CD4-positive, alpha-beta T cell treated with Interleukin-15 for 1 hour (primary cell): ENCODE results near the gene ASF1A.
A peak's percentile ranks its signal among the peaks of the same experiment; 100 is the strongest.
"Not testable (repeated sequence)": the region's sequence is repeated elsewhere in the genome, so short reads cannot be mapped to it uniquely, and the experiment has no call there.

Source experiments
- DNase-seq: peaks from one replicate; pipeline ENCODE4 v3.0.0-alpha.2; 2020

The ASF1A gene

DNA sequence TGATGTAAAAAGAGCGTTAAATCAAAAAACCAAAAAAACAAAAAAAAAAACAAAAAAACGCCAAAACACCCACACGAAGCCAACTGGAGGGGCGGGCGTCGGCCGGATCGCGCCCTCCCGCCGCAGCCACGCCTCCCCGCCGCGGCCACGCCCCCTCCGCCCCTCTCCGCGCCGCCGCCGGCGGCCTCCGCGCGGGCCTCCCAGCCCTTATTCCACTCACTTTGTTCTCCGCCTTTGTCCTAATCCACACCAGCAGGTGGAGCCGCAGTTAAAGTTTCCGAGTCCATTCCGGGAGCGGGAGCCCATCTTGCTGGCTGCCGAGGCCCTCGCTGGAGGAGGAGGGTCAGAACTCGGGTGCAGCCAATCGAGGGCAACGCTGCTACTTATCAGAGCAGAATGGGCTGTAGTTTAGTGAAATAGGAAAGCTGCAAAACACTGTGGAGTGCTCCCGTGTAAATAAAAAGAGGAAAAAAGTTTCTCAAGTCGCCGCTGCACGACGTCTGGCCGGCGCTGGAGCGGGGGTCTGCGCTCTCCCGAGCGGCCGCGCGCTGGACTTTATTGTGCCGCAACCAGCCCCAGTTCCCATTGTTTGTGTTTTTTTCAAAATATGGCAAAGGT, at the start of gene ASF1A:
ASF1A (plus strand) TSS at position 346 of the 618 bp plus-strand sequence; CDS start at position 608, 262 bp downstream.
- DNase-seq: peak; percentile 96

DNA sequence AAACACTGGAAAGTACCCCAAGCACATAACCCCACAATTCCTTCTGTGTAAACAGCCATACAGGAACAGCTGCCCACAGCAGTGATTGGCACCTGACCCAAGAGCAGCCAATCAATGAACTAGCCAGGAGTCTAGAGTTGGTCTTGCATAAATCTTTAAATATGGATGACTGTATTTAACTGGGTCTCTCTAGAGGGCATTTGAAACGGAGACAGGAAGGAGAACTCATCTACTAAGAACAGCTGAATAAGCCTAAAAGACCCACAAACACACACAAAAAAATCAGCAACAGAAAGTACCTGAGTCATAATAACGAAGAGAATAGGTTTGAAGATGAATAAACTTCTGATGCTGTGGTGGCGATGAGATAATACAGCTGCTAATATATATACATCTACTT, 49.0 kb upstream of the ASF1A start:
- no peak for DNase-seq

DNA sequence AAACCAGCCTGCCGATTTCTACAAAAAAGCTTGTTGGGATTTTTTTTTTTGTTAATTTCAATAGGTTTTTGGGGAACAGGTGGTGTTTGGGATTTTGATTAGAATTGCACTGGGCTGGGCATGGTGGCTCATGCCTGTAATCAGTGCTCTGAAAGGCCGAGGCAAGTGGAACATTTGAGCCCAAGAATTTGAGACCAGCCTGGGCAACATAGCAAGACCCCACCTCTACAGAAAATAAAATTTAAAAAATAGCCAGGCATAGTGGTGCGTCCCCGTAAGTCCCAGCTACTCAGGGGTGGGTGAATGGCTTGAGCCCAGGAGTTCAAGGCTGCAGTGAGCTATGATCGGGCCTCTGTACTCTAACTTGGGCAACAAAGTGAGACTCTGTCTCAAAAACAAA, 40.5 kb upstream of the ASF1A start:
- no peak for DNase-seq

DNA sequence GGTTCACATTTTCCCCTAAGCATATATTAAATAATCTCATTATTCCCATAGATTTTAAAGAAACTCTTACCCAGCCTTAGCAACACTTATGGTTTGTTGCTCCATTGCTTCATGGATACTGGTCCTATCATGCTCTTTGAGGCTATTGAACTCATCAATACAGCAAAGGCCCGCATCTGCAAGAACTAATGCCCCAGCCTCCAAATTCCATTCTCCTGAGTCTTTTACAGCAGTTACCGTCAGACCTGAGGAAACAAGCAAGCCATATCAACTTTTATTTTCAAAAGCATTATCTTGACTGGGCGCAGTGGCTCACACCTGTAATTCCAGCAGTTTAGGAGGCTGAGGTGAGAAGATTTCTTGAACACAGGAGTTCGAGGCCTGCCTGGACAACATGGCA, 37.7 kb upstream of the ASF1A start:
- no peak for DNase-seq

DNA sequence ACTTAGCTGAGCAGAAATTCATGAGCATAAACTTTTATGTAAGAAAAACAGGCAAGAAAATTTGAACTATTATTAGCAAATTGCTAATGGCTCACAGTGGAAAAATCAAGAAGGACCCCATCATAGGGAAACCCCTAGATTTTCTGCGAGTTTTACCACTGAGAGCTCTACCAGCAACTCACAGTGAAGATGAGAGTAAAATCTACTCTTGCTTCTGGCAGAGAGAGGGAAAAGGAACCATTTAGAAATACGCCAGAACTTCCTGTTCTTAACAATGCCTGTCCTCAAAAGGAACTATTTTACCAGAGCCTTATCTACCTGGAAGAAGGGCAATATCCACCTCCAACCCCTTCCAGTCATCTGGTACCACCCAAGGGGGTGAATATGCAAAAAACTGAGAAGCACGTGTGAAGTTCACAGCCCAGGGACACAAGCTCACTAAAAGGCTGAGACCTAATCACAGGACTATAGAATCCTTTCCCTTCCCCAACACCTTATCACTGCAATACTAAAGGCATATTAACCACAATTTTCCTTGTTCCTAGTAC, 34.4 kb upstream of the ASF1A start:
- DNase-seq: no peak

DNA sequence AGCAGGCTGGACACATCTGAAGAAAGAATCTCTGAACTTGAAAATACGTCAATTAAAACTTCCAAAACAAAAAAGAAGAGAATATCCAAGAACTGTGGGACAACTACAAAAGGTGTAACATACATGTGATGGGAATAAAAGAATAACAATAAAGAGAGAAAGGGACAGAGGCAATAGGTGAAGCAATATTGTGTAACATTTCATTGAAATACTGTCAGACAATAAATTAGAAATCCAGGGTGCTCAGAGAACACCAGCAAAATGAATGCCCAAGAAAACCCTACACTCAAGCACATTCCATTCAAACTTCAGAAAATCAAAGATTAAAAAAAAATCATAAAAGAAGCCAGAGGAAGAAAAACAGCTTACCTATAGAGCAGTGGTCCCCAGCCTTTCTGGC, 33.6 kb upstream of the ASF1A start:
- no peak for DNase-seq

DNA sequence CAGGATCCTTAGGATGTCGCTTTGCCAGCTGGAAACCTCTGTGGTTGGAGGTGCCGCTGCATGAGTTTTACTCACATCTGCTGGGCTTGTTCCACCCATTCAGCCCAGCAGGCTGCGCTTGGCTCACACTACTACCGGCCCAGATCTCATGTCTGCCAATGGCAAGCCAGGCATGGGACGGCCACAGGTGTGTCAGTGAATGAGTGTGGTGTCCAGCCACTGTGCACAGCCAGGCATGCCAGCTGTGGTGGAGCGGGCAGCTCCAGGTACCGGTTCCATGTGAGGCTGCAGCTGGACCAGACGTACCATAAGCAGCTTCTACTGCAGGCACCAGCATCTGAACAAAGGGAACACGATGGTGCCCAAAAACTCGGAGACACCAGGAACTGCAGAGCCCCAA, 33.1 kb upstream of the ASF1A start:
- DNase-seq: no peak

DNA sequence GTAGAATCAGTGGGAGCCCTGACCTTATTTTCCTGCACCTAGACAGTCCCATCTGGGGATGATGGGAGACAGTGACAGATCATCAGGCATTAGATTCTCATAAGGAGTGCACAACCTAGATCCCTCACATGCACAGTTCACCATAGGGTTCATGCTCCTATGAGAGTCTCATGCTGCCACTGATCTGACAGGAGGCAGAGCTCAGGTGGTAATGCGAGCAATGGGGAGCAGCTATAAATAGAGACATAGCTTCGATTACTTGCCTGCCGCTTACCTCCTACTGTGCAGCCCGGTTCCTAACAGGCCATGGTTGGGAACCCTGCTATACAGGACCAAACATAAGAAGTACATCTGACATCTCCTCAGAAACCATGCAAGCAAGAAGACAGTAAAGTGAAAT, 31.5 kb upstream of the ASF1A start:
- DNase-seq: no peak

DNA sequence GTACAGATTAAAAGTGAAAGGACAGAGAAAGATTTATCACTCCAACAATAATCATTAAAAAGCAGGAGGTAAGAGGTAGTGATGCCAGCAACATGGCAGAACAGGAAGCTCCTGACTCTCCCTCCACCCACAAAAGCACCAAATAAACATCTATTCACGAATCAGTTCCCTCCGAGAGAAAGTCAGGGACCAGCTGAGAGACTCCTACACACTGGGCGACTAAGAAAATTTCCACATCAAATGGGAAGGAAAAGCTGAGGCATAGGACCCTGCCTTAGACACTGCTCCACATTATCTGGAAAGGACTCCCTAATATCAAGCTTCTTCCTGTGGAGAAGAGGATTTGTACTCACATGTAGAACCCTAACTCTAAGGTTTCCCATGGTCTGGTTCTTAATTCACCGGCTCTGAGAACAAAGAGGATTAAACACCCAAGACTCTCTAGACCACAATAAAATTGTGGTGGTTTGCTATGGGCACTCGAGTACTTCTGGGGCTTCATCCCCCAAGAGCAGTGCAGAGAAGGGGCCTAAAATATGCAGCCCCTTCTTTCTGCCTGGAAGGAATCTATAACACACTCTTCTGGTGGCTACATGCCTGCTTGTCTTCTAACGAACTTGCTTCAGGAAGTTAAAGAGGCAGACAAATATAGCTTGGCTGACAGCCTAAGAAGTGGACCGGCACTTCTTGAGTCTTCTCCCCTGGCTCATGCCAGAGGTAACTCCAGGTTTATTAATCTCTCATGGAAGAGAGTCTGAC, 29.4 kb upstream of the ASF1A start:
- no peak for DNase-seq

DNA sequence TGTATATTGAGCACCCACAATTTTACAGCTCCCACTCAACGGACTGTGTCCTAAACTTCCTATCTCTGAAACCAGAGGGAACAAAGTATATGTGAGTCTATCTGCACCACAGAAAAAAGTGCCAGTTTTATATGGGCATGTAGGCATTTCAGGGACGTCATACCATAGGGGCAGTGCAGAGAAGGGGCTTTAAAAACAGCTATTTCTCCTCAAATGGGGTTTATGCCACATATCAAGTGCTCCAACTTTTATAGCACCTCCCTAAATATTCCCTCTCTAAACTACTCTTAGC, 28.9 kb upstream of the ASF1A start:
- DNase-seq: no peak

DNA sequence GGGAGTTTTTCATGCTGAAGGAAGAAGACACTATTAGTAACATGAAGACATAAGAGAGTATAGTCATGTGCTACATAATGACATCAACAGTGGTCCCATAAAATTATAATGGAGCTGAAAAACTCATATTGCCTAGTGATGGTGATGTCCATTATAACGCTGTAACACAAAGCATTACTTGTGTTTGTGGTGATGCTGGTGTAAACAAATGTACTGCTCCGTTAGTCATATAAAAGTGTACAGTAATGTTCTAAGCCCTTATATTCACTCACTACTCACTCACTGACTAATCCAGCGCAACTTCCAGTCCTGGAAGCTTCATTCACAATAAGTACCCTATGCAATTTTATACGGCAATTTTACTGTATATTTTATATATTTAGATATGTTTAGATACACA, 26.8 kb upstream of the ASF1A start:
- DNase-seq: no peak

DNA sequence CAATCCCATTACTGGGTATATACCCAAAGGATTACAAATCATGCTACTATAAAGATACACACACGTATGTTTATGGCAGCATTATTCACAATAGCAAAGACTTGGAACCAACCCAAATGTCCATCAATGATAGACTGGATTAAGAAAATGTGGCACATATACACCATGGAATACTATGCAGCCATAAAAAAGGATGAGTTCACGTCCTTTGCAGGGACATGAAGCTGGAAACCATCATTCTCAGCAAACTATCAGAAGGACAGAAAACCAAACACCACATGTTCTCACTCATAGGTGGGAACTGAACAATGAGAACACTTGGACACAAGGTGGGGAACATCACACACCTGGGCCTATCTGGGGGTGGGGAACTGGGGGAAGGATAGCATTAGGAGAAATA, 25.1 kb upstream of the ASF1A start:
- not testable (repeated sequence) for DNase-seq

DNA sequence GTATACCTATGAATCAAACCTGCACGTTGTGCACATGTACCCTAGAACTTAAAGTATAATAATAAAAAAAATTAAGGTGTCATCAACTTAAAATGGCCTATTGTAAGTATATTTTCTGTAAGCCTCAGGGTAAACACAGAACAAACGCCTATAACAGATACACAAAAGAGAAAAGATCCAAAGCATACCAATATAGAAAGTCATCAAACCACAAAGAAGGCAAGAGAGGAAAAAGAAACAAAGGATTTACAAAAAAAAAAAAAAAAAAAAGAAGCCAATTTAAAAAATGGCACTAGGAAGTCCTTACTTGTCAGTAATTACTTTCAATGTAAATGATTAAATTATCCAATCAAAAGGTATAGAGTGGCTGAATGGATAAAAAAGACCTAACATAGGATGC, 24.6 kb upstream of the ASF1A start:
- DNase-seq: no peak

DNA sequence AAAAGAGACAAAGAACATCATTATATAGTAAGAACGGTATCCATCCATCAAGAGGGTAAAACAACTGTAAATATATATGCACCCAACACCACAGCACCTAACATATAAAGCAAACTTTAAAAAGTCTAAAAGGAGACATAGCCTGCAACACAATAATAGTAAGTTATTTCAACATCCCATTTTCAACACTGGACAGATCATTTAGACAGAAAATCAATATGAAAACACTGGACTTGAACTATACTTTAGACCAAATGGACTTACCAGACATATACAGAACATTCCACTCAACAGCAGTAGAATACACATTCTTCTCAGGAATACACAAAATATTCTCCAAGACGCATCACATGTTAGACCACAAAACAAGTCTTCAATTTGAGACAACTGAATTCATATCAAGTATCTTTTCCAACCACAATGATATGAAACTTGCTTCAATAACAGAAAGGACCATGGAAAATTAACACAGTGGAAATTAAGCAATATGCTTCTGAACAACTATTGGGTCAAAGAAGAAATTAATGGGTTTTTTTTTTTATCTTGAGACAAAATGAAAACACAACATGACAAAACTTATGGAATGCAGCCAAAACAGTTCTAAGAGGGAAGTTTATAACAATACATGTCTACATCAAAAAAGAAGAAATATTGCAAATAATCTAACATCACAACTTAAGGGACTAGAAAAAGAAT, 23.9 kb upstream of the ASF1A start:
- no peak for DNase-seq

DNA sequence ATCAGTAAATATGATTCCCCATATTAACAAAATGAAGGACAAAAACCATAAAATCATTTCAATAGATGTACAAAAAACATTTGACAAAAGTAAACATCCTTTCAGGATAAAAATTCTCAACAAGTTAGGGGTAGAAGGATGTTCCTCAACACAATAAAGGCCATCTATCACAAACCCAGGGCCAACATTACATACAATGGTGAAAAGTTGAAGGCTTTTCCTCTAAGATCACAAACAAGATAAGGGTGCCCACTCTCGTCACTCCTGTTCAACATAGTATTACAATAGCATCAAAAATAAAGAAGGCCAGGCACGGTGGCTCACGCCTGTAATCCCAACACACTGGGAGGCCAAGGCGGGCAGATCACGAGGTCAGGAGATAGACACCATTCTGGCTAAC, 22.6 kb upstream of the ASF1A start:
- no peak for DNase-seq

DNA sequence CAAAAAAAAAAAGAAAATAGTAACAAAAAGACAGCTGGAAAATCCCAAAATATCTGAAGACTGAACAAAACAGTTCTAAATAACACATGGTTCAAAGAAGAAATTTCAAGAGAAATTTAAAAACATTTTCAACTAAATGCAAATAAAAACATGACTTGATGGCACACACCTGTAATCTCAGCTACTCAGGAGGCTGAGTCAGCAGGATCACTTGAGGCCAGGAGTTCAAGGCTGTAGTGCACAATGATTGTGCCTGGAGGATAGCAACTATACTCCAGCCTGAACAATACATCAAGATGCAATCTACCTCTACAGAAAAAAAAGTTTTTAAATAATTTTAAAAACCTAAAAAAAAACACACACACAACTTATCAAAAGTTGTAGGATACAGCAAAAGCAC, 21.6 kb upstream of the ASF1A start:
- no peak for DNase-seq

DNA sequence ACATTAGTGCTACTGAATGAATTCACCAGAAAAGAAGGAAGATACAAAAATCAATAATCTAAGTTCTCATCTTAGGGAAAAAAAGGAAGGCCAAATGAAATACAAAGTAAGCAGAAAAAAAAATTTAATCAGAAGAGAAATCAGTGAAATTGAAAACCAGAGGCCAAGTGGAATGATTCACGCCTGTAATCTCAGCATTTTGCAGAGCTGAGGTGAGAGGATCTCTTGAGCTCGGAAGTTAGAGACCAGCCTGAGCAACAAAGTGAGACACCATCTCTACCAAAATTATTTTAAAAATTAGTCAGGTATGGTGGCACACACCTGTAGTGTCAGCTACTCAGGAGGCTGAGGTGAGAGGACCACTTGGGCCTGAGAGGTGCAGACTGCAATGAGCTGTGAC, 21.2 kb upstream of the ASF1A start:
- no peak for DNase-seq

DNA sequence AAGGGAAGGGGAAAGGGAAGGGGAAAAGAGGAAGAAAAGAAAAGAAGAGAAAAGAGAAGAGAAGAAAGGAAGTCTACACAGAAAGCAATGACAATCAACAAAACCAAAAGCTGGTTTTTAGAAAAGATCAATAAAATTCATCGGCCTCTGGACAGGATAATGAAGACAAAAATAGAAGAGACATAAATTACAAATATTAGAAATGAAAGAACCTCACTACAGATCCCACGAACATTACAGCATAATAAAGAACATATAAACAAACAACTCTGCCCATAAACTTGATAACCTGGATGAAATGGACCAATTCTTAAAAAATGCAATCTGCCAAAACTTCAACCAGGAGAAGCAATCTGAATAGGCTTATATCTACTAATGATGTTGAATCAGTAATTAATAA, 20.7 kb upstream of the ASF1A start:
- DNase-seq: no peak

DNA sequence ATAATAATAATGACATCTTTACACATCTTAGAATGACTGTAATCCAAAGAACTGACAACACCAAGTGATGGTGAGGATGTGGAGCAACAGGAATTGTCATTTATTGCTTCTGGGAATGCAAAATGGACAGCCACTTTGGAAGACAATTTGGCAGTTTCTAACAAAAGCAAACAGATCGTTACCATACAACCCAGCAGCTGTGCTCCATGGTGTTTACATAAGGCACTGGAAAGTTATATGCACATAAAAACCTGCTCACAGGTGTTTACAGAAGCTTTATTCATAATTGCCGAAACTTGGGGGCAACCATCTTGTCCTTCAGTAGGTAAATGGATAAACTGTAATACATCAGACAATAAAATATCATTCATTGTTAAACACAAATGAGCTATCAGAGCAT, 18.3 kb upstream of the ASF1A start:
- no peak for DNase-seq

DNA sequence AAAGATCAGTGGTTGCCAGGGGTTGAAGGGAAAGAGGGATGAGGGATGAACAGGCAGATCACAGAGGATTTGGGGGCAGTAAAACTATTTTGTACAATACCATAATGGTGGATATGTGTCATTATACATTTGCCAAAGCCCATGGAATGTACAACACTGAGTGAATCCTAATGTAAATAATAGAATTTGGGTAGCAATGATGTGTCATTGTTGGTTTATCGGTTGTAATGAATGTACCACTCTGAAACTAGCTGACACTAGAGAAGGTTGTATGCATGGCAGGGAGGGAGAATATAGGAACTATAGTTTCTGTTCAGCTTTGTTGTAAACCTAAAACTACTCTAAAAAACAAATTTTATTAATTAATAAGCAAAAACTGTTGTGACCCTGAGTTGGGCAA, 17.8 kb upstream of the ASF1A start:
- no peak for DNase-seq

DNA sequence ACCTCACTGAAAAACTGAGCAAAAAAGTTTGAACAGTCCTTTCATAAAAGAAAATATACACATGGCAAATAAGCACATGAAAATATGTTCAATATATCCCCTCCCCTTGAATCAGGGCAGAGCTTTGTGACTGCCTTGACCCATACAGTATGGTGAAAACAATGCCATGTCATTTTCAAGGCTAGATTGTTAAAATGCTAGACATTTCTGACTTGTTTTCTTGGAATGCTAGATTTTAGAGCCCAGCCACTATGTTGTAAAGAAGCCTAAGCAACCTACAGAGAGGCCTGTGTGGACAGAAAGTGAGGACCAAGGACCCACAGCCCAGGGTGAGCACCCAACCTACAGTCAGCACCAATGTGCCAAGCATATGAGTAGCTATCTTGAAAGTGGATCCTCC, 17.1 kb upstream of the ASF1A start:
- no peak for DNase-seq

DNA sequence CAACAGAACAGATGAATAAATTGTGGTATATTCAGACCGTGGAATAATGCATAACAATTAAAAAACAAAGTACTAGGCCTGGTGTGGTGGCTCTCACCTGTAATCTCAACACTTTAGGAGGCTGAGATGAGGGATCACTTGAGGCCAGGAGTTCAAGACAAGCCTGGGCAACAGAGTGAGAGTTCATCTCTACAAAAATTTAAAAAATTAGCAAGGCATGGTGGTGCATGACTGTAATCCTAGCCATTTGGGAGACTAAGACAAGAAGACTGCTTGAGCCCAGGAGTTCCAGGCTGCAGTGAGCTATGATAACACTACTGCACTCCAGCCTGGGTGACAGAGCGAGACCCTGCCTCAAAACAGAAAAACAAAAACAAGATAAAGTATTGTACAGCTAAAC, 16.1 kb upstream of the ASF1A start:
- DNase-seq: no peak

DNA sequence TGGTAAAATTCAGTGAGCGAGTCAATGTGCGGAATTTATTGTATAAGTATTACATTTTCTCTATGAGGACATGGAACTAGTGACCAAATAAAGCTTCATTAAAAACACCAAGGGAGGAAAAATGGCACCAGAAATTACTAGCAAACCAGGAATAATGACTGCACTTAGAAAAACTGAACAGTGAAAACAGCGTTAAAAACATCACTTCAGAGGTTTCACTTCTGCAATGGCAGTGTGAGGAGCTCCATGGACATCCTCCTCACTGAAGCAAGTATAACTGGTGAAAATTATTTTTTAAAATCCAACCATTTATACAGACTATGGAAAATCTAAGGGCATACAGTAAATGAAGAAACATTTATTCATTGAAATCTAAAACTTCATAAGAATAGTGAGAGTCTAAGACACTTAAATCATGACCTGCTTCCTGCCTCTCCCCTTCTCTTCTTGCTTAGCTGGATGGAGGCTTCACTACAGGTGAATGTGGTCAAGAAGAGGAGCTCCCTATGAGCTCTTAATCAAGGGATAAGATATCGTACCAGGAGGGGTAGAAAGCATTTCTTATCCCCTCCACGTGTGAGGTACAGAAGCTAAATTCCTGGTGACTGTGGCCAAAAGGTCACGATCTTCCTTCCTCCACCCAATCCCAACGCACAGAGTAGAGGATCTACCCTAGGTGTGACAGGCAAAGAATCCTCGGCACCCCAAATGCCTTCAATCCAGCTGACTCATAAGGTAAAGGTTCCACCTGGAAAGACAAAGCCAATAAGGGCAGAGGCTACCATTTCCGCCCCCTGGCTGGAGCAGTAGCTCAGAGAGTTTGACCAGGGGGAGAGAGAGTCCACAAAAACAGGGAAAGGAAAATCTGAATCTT, 12.3 kb upstream of the ASF1A start:
- no peak for DNase-seq
